GM20000 (cell line): Measurements from ENCODE around the gene ARHGEF37.

ENCODE experiments used
- DNase-seq: peaks from one replicate; pipeline ENCODE4 v3.0.0; 2012; ENCODE audit warnings: low spot score
- TF ChIP-seq, protein P1 (sequence below): IDR thresholded peaks from 2 replicates; pipeline ENCODE4 v1.5.1; 2012; ENCODE audit warnings: mild to moderate bottlenecking, control low read depth; ENCODE audit errors: extremely low read depth, missing control alignments

ARHGEF37 gene

DNA sequence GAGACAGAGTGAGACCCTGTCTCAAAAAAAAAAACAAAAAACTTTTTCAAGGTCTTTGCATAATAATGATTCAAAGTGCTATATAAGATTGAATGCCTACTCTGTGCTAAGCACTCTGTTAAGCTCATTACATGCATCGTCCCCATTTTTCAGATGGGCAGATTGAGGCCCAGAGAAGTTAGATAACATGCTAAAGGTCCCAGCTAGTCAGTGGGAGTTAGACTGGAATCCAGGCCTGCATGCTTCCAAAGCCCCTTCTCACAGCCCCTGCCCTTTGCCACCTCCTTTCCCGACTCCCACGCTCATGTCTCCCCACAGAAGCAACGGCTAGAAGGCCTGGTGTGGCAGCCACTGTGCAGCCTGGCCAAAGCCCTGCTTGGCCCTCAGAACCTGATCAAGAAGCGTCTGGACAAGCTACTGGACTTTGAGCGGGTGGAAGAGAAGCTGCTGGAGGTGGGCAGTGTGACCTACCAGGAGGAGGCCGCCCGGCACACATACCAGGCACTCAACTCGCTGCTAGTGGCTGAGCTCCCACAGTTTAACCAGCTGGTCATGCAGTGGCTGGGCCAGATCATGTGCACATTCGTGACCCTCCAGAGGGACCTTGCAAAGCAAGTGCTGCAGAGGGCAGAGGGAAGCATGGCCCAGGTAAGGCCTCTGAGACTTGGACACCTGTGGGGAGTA lies 40.3 kb downstream of the ARHGEF37 start:
- TF ChIP-seq, protein P1, sequence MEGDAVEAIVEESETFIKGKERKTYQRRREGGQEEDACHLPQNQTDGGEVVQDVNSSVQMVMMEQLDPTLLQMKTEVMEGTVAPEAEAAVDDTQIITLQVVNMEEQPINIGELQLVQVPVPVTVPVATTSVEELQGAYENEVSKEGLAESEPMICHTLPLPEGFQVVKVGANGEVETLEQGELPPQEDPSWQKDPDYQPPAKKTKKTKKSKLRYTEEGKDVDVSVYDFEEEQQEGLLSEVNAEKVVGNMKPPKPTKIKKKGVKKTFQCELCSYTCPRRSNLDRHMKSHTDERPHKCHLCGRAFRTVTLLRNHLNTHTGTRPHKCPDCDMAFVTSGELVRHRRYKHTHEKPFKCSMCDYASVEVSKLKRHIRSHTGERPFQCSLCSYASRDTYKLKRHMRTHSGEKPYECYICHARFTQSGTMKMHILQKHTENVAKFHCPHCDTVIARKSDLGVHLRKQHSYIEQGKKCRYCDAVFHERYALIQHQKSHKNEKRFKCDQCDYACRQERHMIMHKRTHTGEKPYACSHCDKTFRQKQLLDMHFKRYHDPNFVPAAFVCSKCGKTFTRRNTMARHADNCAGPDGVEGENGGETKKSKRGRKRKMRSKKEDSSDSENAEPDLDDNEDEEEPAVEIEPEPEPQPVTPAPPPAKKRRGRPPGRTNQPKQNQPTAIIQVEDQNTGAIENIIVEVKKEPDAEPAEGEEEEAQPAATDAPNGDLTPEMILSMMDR = no peak
- DNase-seq = no peak

DNA sequence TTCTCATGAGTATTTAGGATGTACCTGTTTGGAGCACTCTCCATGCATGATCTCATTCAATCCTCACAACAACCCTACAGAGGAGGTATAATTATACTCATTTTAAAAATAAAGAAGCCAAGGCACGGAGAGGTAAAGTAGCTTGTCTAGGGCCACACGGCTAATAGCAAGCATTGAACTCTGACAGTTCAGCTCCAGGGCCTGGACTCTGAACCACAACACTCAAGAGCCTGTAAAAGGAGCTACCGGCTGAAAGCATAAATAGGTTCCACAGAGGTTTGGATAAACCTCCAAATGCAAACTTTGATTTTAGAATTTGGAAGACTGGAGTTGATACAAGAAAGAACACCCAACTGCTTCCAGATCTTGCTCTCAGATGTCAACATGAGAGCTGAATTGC lies 41.2 kb downstream of the ARHGEF37 start:
- TF ChIP-seq, protein P1 = no peak

DNA sequence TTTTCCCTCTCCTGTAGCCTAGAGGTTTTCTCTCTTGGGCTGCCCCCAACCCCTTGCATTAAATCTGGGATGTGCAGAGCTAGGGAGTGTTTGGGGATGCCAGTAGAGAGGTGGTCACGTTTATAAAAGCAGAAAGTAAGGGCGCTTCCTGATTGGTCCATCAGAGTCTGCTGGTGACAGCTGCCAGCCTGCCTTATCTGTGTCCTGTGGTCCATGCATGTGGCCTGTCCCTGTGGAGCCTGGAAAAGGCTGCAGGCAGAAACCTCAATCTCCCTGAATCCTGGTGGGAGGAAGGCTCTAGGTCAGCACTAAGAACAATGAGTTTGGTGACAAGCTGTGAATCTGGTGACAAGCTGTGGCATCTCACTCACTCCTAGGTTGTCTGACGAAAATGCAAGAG lies 42.2 kb downstream of the ARHGEF37 start:
- TF ChIP-seq, protein P1 = no peak
- DNase-seq = no peak

More for the DNA sequence above, 41.2 kb downstream of the ARHGEF37 start:
- DNase-seq = no peak

DNA sequence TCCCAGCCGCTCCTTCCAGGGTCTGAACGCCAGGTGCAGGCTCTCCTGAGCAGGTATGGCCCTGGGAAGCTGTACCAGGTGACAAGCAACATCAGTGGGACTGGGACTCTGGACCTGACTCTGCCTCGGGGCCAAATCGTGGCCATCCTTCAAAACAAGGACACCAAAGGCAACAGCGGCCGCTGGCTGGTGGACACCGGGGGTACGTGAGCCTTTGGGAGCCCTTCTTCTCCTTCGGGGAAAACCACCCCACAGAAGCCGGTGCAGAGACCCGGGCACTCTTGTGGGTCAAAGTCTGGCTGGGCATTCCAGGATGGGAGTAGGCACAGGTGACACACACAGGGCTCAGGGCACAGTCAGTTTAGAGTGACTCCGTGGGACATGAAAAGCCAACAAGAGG lies 45.8 kb downstream of the ARHGEF37 start:
- DNase-seq = no peak
- TF ChIP-seq, protein P1 = no peak

DNA sequence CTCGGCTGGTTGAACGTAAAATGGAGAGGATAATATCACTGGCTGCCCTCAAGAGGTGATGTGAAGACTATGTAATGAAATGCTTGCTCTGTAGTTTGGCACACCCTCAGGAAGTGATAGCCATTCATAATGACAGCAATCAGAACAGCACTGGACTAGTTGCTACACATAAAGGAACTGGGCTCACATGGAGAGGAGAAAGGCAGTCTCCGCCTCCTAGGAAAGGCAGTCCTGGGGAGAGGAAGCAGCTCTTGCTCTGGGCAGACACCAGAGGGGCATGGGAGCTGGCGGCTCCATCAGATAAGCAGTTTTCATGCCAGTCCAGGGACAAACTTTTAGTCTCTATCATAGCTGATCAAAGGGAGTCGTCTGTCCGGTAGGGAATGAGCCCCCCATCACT lies 46.9 kb downstream of the ARHGEF37 start:
- DNase-seq = no peak
- TF ChIP-seq, protein P1 = no peak

DNA sequence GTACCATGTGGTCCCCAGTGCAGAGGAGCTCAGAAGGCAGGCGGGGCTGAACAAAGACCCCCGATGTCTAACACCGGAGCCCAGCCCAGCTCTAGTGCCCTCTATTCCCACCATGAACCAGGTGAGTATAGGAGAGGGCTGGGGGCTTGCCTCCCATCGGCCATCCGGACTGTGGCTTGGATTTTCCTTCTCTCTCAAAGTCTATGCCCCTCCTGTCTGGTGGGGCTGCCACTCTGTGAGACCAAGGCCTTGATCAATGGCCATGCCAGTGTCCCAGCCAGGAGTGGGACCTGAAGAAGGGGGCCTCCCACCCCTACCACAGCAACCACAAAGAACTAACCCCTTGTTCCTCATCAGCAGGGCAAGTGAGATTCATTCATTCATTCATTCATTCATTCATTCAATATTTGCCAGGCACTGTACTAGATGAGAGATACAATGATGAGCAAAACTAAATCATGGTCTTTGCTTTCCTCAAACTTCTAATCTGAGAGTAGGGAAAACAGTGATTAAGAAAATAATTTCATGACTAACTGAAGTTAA lies 47.6 kb downstream of the ARHGEF37 start:
- no peak for DNase-seq
- TF ChIP-seq, protein P1 = no peak

DNA sequence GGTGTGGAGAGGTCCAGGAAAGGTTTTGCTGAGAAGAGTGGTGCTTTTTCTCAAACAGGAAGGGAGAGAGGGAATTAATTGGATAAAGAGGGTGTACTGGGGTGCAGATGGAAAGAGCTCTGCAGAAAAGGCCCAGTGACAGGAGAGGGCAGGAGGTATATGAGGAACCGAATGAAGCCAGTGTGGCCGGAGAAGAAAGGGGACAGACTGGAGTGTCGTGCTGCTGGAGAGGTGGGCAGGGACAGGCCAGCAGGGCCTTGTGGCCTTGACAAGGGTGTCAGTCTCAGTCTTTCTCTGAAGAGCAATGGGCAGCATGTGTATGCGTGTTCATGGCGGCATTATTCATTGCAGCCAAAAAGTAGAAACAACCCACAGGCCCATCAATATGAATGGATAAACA lies 48.1 kb downstream of the ARHGEF37 start:
- no peak for DNase-seq
- TF ChIP-seq, protein P1 = no peak
